Activated CD8-positive, alpha-beta memory T cell treated with anti-CD3 and anti-CD28 coated beads, Interleukin-2, amount 50 U/mL, for 24 hours (primary cell): Measurements from ENCODE around the gene THEM5.

ENCODE experiments used
- DNase-seq: peaks from one replicate; pipeline ENCODE4 v3.0.0-alpha.2; 2020; ENCODE audit errors: extremely low read depth

Gene THEM5

DNA sequence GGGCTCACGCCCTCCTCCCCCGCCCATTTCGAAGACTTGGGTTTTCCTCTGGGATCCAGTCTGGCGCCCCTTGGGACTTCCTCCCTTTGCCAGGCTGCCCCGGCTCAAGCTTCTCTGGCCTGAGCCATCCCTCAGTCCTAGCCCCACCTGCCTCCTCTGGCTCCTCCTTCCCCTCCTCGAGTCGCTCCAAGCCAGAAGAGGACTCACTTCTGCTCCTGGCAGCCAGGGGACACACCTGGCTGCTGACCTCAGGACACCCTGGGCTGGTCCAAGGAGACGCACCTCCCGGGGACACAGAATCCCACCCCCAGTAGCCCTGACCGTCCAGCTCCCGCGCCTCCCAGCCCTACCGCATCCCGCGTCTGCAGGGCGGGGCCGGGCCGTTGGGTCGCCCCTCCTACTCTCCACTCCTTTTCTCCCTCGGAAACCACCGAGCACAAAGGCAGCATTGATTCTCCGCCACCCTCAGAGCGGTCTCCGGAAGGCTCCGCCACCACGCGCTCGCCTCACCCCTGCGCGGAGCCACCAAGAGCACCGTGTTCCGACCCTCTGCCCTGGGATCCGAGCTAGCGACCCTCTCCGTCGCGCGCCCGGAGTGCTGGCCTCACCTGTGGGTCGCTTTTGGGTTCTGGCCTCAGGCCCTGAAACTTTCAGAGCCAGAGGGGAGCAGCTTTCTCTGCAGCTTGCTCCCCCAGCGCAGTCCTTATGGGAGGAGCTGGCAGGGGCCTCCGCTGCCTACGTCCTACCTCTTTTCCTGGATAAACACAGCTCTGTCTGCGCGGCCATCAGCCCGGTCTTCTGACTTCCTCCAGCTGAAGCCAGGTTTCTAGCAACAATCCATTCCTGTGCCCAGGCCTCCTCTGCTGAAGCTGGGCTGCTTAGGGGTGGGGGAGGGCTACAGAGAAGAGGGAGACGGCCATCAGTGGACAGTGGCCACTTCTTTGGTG, 13.8 kb downstream of the THEM5 start, which contains the start of gene C2CD4D:
Gene C2CD4D (minus strand): TSS at position 364 of the 947 bp plus-strand sequence. CDS start 831 bp downstream, outside the sequence.
- peak; percentile 29 for DNase-seq

GRCh38 chr1:151839082-151839412, 14.5 kb downstream of the THEM5 start:
- DNase-seq: no peak

GRCh38 chr1:151838222-151839081, 15.1 kb downstream of the THEM5 start:
- no peak for DNase-seq

GRCh38 chr1:151837884-151838221, 15.7 kb downstream of the THEM5 start:
- DNase-seq: no peak

GRCh38 chr1:151837197-151837596, 16.3 kb downstream of the THEM5 start:
- no peak for DNase-seq

DNA sequence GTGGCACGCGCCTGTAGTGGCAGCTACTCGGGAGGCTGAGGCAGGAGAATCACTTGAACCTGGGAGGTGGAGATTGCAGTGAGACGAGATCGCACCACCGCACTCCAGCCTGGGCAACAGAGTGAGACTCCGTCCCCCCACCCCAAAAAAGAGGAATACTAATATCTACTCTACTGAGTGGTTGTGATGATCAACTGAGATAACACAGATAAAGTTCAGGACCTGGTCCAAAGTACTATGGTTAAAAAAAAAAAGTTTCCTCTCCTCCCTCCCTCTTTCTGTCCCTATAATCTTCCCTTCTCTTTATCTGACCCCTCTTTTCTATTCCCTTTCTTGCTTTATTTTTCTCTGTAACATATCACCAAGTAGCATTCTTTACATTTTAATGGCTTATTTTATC, 17.9 kb downstream of the THEM5 start:
- DNase-seq: no peak

- DNase-seq: no peak
Observed at GRCh38 chr1:151834239-151834638, 19.3 kb downstream of the THEM5 start.

- DNase-seq: no peak
Observed at GRCh38 chr1:151833172-151833900, 20.2 kb downstream of the THEM5 start.

DNA sequence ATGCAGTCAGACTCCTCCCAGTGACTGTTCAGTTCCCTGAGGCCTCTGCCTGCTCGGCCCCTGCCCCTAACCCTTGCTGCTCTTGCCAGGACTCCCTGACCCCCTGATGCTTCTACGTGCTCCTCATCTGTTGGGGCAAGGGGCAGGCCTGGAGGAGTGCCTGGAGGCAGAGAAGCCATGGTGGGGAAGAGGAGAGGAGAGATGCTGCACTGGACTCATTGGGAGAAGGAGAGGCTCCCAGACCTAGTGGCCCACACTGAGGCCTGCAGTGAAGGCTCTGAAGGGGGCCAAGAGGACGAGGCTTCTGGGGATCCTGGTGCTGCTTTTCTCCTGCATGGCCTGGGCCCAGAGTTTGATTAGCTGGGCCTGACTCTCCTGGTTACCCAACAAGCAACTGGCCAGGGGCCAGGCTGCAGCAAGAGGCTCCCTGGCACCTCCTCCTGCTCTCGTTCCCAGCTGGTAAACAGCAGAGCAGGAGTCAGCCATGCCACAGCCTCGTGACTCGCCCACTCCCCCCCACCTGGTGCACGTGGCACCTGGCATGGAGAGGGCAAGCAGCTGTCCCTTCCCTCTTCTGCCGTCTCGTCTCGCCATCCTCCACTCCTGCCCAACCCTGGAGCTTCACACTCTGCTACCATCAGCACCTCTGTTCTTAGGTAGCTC, 21.1 kb downstream of the THEM5 start:
- no peak for DNase-seq

DNA sequence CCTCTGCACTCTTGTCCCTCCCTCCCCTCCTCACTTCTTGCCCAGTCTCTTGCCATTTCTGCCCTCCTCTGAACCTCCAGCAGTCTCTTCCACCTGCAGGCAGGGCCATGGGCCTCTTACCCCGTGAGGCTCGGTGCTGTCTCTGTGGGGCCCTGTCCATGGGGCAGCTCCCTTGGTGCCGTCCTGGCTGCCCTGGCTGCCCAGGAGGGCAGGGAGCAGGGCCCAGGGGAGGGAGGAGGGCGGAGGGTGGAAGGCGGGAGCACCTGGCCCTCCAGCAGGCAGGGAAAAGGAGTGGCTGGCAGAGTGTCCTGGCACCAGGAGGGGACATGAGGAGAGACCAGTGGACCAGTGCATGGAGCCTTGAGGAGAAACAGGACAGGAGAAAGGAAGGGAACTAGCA, 21.9 kb downstream of the THEM5 start, which contains the start of gene RORC:
Gene RORC (minus strand): TSS at position 198 of the 400 bp plus-strand sequence. CDS start 38 bp downstream, at position 160.
- DNase-seq: no peak

DNA sequence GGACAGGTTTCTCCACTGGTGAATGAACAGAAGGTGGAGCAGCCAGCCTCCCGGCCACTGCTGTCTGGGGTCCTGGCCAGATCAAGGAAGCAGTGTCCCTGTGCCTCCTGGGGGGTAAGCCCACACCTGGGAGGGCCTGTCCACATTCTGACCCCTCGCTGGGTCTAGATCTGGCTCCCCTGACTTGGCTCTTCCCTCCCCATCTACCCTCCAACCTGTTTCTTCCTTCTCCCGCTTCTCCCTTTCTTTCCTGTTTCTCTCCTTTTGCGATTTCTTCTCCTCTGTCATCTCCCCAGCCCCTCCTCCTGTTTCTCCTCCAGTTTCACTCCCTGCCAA, 22.3 kb downstream of the THEM5 start:
- no peak for DNase-seq

DNA sequence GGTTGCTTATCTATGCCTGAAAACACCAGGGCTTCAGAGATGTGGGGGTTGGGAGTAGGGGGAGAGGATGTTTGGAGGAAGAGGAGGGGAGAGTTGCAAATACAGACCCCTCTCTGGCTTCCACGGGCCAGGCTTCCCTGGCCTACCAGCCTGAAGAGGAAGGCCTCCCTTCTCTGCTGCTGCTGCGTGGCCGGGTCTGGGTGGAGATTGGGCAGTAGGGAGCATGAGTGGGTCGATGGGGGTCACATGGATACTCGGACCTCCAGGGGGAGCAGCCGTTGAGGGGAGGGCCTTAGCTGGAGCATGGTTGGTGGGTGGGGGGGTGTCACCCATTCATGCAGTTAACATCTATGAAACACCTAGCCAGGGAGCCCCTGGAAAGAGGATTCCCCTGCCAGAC, 23.5 kb downstream of the THEM5 start:
- DNase-seq: no peak

- no peak for DNase-seq
Observed at GRCh38 chr1:151829352-151830046, 24.0 kb downstream of the THEM5 start.

DNA sequence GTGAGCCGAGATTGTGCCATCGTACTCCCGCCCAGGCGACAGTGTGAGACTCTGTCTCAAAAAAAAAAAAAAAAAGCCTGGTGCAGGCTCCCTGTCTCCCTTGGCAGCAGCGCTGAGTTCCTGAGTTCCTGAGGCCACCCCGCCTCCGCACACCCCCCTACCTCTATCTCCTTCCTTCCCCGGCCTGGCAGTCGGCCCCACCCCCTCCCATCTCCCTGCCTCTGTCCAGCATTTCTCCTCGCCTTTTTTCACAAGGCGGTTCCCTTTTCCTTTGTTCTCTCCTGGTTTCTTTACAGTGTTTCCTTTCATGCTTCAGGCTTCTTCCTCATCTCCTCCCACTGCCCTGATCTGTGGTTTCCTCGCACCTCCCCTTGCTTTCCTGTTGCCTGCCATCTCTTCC, 24.6 kb downstream of the THEM5 start:
- no peak for DNase-seq

DNA sequence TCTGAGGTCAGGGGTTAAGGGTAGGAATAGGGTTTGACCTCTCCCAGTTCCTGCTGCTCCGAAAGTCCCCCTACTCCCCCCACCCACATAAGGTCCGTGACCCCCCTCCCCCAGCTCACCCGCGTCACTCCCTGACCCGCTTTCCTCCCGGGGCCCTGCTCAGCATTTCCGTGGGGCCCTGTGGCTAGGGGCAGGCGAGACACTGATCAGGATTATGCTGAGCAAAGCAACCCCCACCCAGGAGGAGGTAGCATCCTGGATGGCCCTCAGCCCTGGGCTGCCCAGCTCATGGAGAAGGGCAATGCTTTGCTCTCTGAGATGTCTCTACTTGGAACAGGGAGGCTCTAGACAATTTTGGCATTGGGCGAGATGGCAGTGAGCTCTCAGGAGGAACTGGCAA, 25.7 kb downstream of the THEM5 start:
- no peak for DNase-seq

DNA sequence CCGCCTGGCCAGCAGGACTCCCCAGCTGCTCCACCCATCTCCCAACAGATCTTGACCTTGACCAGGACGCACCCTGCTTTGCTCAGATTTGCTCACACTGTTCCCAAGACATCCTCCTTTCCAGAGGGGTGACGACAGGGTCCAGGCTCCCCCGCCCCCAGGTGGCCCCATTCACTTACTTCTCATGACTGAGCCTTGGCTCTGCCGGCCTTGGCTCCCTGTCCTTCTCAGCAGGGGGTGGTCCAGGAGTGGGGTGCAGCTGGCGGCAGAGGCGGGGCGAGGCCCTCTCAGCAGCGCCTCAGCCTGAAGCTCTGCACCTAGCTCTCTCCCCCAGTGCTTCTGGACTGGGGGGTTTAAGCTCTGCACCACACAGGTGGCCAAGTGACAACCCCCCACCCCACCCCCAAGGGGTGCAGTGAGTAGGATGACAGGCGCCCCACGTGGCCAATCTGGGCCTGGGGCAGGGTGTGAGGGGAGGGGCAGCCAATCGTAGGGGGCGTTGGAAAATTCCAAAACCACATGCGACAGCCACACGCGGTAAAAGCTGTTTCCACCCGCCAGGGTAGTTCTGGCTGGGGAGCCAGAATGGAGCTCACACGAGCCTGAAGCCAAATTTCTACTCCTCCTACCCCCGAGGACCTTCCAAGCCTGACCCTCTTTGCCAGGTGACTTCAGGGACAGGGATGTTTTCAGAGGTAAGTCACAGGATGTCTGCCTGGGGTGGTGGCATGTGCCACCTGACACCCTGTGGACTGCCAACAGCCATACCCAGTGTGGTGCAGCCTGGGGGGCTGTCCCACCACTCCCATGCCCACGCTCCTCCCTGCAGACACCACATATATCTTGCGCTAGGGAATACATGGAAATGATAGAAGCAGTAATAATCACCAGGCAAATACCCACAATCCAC, 27.5 kb downstream of the THEM5 start:
- DNase-seq: no peak

DNA sequence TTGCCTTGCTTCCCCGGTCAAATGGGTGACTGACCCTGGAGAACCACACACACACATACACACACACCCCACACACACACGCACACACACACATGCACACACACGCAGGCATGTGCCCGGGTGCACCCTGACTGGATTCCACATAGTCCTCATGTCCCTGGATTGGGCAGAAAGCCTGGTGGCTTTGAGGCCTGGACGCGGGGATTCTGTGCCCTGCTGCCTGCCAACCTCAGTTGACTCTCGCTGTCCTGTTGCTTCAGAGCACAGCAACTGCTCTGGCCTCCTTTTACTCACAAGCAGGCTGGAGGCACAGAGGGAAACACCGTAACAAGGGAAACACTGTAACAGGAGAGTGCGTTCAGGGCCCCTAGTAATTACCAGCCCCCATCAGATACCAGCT, 28.3 kb downstream of the THEM5 start:
- no peak for DNase-seq

GRCh38 chr1:151823175-151823574, 30.3 kb downstream of the THEM5 start:
- DNase-seq: no peak

- no peak for DNase-seq
Observed at GRCh38 chr1:151822404-151822803, 31.1 kb downstream of the THEM5 start.

DNA sequence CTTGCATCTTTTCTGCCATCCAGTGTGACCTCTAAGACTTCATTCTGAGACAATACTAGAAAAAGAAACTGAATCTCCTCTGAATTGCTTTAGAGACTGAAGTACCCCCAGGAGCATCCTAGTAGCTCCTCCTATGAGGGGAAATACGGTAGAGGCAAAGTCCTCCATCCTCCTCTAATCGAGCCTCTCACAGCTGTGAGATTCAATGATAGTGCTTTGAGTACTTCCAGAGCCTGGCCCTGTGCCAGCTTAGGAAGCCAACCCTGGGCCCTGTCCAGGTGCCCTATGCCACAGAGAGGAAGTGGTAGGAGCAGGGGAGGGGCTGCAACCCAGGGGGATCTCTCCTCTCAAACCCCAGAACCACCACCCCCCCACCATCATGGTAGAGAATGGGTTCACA, 32.6 kb downstream of the THEM5 start:
- DNase-seq: no peak
